ENCODE data around the gene NOS3.

DNA sequence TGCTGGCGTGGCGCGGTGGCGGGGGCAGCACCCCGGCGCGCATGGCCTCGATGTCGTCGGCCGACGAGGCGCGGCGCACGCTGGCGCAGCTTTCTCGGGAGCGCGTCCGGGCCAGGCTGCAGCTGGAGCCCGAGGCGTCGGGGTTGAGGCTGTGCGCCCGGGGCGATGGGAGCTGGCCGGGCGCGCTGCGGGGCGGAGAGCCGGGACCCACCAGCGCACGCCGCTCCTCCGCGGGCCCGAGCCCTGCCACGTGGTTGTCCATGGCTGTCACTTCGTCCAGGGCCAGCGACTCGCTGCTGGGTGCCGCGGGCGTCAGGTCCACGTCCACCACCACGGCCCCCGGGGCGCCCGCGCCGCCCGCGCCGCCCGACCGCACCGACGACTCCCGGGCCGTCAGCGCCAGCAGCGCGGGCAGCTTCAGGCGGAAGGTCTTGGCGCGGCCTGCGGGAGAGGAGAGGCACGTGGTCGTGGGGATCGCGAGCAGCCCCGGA lies 32.7 kb upstream of the NOS3 start:
- TF ChIP-seq, protein P1, sequence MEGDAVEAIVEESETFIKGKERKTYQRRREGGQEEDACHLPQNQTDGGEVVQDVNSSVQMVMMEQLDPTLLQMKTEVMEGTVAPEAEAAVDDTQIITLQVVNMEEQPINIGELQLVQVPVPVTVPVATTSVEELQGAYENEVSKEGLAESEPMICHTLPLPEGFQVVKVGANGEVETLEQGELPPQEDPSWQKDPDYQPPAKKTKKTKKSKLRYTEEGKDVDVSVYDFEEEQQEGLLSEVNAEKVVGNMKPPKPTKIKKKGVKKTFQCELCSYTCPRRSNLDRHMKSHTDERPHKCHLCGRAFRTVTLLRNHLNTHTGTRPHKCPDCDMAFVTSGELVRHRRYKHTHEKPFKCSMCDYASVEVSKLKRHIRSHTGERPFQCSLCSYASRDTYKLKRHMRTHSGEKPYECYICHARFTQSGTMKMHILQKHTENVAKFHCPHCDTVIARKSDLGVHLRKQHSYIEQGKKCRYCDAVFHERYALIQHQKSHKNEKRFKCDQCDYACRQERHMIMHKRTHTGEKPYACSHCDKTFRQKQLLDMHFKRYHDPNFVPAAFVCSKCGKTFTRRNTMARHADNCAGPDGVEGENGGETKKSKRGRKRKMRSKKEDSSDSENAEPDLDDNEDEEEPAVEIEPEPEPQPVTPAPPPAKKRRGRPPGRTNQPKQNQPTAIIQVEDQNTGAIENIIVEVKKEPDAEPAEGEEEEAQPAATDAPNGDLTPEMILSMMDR (IDR thresholded peaks at IDR 0.05; ENCODE audit: borderline replicate concordance, extremely low read depth, low read length, poor library complexity, severe bottlenecking) = no peak
- no peak for TF ChIP-seq EZH2 (IDR thresholded peaks at IDR 0.05; ENCODE audit: borderline replicate concordance, low read depth, low read length, severe bottlenecking)

All from DND-41 (cell line).